ENCODE measurements around the gene SCYL1. TPM values are rescaled to one million over a fixed set of nuclear protein-coding genes. Genes with fewer than 3 reads are reported as not detected.

Gene SCYL1
- total RNA-seq, 2 experiments from 2014 or later = 56.9 to 58.5 TPM

DNA sequence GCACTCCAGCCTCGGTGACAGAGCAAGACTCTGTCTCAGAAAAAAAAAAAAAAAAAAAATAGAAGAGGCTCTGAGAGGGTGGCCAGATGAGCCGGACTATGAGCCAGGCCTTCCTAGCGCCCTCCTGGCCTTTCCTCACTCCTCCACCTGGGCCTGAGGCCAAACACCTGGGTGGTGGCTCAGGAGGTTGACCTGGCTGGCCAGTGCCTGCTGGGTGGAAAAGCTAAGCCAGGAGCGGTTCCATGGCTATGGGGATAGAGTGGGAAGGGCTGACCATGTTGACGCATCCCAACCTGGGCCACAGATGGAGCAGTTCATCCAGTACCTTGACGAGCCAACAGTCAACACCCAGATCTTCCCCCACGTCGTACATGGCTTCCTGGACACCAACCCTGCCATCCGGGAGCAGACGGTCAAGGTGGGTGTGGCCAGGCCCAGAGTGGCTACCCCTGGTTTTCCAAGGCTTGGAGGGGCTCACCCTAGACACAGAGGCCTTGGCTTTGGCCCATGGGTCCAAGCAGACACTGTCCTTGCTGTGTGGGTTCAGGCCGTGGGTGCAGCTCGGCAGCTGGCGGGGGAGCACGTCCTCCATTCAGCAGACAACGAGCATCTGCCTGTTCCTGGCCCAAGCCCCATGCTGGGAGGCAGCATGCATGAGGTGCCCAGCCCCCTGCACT, 7.6 kb downstream of the SCYL1 start:
- peaks cover 46% of the 10 kb centered on the region for H3K36me3 Mint-ChIP-seq (ENCODE audit: low read depth)
- ChIA-PET CTCF (interaction anchor here (0.7 to 1.2 kb wide), 3 partner anchors 18 to 55 kb away, joined by 3 read pairs; no protein-coding TSS in a partner anchor), POLR2A (interaction anchor here (2.2 kb wide), 1 partner anchor 8 kb away, joined by 5 read pairs; the partner anchor contains the start of gene SCYL1)
- H3K27me3 Mint-ChIP-seq = no peaks in the 10 kb centered on the region
- no peaks in the 10 kb centered on the region for H3K9me3 Mint-ChIP-seq
- H3K27ac Mint-ChIP-seq = no peak overlapping the region
- peaks cover 14% of the 10 kb centered on the region for H3K4me1 Mint-ChIP-seq
- H3K4me3 Mint-ChIP-seq = no peak overlapping the region
- DNase-seq = no peak

DNA sequence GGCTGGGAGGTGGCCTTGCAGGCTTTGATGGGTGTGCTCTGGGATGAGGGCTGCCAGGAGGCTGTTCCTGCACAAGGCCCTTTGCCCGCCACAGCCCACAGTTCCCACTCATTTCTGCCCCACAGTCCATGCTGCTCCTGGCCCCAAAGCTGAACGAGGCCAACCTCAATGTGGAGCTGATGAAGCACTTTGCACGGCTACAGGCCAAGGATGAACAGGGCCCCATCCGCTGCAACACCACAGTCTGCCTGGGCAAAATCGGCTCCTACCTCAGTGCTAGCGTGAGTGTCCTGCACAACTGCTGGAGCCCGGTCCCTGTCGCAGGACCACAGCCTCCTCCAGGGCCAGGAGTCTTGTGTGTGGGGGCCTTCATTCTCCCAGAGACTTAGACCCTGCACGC, 10.2 kb downstream of the SCYL1 start:
- Mint-ChIP-seq H3K9me3 (no peaks in the 10 kb centered on the region), H3K27me3 (no peaks in the 10 kb centered on the region), H3K4me1 (peaks cover 6% of the 10 kb centered on the region), H3K36me3 (ENCODE audit: low read depth) (peaks cover 38% of the 10 kb centered on the region), H3K4me3 (no peak overlapping the region), H3K27ac (no peak overlapping the region)
- no peak for DNase-seq
- CTCF ChIA-PET = no interaction called here
- POLR2A ChIA-PET = interaction anchor here (1.0 kb wide), 1 partner anchor 9 kb away, joined by 3 read pairs; no protein-coding TSS in a partner anchor

- Mint-ChIP-seq H3K27ac (no peak overlapping the region), H3K36me3 (ENCODE audit: low read depth) (peaks cover 25% of the 10 kb centered on the region), H3K4me3 (no peak overlapping the region), H3K27me3 (no peaks in the 10 kb centered on the region), H3K4me1 (peaks cover 13% of the 10 kb centered on the region), H3K9me3 (no peaks in the 10 kb centered on the region)
- POLR2A ChIA-PET = interaction anchor here (1.2 to 1.6 kb wide), 4 partner anchors 9 to 118 kb away, joined by 3 to 6 read pairs (median 4); partner anchors contain the start of gene SCYL1
- CTCF ChIA-PET = interaction anchor here (1.1 kb wide), 1 partner anchor 51 kb away, joined by 3 read pairs; no protein-coding TSS in a partner anchor
- DNase-seq = no peak
Measured at GRCh38 chr11:65536412-65537295, 11.8 kb downstream of the SCYL1 start.

DNA sequence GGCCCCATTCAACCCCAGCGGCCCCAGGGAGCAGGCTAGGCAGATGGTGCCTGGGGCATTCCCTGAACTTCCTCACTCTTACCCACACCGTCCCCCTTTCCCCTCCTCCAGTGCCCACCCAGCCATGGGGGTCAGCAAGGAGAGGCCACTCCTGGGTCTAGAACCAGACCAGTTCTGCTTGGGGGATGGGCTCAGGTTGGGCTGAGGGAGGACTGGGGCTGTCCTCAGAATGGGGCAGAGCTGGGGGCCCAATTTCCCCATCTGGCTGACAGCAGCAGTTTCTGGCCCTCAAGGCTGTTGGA, 12.4 kb downstream of the SCYL1 start:
- DNase-seq = no peak
- Mint-ChIP-seq H3K4me3 (no peak overlapping the region), H3K36me3 (ENCODE audit: low read depth) (peaks cover 22% of the 10 kb centered on the region), H3K9me3 (no peaks in the 10 kb centered on the region), H3K27me3 (no peaks in the 10 kb centered on the region), H3K27ac (no peak overlapping the region), H3K4me1 (peaks cover 16% of the 10 kb centered on the region)
- CTCF ChIA-PET = interaction anchor here (1.1 kb wide), 1 partner anchor 50 kb away, joined by 3 read pairs; no protein-coding TSS in a partner anchor
- POLR2A ChIA-PET = interaction anchor here (1.2 to 1.6 kb wide), 3 partner anchors 8 to 118 kb away, joined by 4 to 6 read pairs (median 4); partner anchors contain the start of gene SCYL1

GRCh38 chr11:65537620-65538231, 12.8 kb downstream of the SCYL1 start:
- no peak overlapping the region for H3K27ac Mint-ChIP-seq
- no peaks in the 10 kb centered on the region for H3K9me3 Mint-ChIP-seq
- no peak for DNase-seq
- H3K4me3 Mint-ChIP-seq = no peak overlapping the region
- H3K4me1 Mint-ChIP-seq = peaks cover 18% of the 10 kb centered on the region
- POLR2A ChIA-PET = interaction anchor here (1.0 to 1.6 kb wide), 3 partner anchors 8 to 49 kb away, joined by 3 to 6 read pairs (median 4); partner anchors contain the start of gene SCYL1
- H3K36me3 Mint-ChIP-seq (ENCODE audit: low read depth) = peaks cover 20% of the 10 kb centered on the region
- CTCF ChIA-PET = interaction anchor here (1.5 kb wide), 1 partner anchor 14 kb away, joined by 3 read pairs; no protein-coding TSS in a partner anchor
- H3K27me3 Mint-ChIP-seq = no peaks in the 10 kb centered on the region

GRCh38 chr11:65538232-65538914, 13.5 kb downstream of the SCYL1 start:
- Mint-ChIP-seq H3K27me3 (no peaks in the 10 kb centered on the region), H3K9me3 (no peaks in the 10 kb centered on the region), H3K4me3 (no peak overlapping the region), H3K27ac (no peak overlapping the region), H3K4me1 (peaks cover 19% of the 10 kb centered on the region), H3K36me3 (ENCODE audit: low read depth) (peaks cover 21% of the 10 kb centered on the region)
- ChIA-PET POLR2A (interaction anchor here (0.6 to 1.2 kb wide), 3 partner anchors 13 to 48 kb away, joined by 3 to 6 read pairs (median 3); partner anchors contain the start of gene SCYL1), CTCF (interaction anchor here (1.1 to 1.5 kb wide), 2 partner anchors 13 to 34 kb away, joined by 3 read pairs; partner anchors contain the start of gene FAM89B)
- no peak for DNase-seq

DNA sequence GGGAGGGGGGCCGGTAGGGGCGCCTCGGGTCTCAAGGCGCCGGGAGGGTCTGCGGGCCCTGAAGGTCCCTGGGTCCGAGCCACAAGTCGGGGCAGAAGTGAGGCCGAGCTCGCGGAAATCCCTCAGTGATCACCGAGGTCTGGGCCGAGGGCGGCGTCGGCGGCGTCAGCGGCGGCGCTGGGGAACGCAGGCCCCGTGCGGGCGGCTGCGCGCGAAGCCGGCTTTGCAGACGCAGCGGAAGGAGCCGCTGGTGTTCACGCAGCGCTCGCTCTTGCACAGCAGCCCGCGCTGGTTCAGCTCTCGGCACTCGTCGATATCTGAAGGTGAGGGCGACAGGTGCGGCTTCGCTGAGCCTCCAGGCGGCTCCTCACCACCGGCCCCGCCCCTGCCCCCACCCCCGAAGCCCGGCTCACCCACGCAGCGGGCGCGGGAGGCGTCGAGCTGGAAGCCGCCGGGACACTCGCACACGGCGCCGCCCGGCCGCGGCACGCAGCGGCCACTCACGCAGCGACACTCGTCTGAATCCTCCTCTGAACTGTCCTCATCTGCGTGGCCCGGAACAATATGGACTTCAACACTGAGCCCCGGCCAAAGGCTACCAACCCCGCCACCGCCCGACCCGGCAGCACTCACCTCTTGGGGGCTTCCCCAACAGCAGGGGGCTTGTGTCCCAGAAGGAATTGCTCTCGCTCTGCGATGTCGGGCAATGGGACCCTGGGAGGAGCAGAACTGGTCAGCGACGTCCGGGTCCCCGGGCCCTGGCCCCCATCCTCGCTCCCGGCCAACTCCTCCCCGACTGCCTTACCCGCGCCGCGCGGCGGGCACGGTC, 14.2 kb downstream of the SCYL1 start:
- DNase-seq = no peak
- H3K4me3 Mint-ChIP-seq = no peak overlapping the region
- peaks cover 20% of the 10 kb centered on the region for H3K4me1 Mint-ChIP-seq
- ChIA-PET POLR2A (interaction anchor here (0.6 to 3.7 kb wide), 10 partner anchors 13 to 76 kb away, joined by 3 to 54 read pairs (median 14); partner anchors contain the start of genes EHBP1L1, FAM89B, PCNX3 and SCYL1), CTCF (interaction anchor here (1.1 to 6.3 kb wide), 13 partner anchors 9 to 150 kb away, joined by 3 to 88 read pairs (median 14); partner anchors contain the start of genes EHBP1L1, FAM89B, PCNX3 and SIPA1)
- no peaks in the 10 kb centered on the region for H3K27me3 Mint-ChIP-seq
- H3K36me3 Mint-ChIP-seq (ENCODE audit: low read depth) = peaks cover 24% of the 10 kb centered on the region
- no peak overlapping the region for H3K27ac Mint-ChIP-seq
- H3K9me3 Mint-ChIP-seq = no peaks in the 10 kb centered on the region

DNA sequence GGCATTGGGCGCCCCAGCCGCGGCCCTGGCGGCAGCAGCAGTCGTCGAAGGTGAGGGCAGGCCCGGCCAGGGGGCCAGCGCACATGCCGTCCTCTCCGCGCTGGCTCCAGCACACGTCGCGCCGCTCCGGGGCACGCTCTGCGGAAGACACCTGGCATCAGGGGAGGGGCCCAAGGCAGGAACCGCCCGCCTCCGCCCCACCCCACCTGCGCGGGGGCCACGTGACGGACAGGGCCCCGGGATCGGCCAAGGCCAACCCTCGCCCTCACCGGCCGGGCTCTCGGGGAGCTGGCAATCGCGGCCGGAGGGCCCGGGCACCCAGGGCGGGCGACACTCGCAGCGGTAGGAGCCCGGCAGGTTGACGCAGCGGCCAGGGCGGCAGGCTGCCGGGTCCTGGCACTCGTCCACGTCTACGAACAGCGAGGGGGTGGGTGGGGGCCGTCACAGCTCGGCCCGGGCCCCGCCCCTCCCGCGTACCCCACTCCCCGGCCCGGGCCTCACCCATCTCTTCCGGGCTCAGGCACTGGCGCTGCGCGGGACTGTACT, 14.9 kb downstream of the SCYL1 start:
- Mint-ChIP-seq H3K27ac (peak overlapping the region; percentile 71), H3K4me1 (peaks cover 24% of the 10 kb centered on the region), H3K36me3 (ENCODE audit: low read depth) (peaks cover 24% of the 10 kb centered on the region), H3K9me3 (no peaks in the 10 kb centered on the region), H3K27me3 (no peaks in the 10 kb centered on the region), H3K4me3 (peak overlapping the region; percentile 80)
- CTCF ChIA-PET = interaction anchor here (0.7 to 6.3 kb wide), 25 partner anchors 9 to 278 kb away, joined by 3 to 88 read pairs (median 6); partner anchors contain the start of genes EHBP1L1, FAM89B, FRMD8 and PCNX3
- DNase-seq = no peak
- POLR2A ChIA-PET = interaction anchor here (0.8 to 3.7 kb wide), 16 partner anchors 13 to 205 kb away, joined by 3 to 54 read pairs (median 10); partner anchors contain the start of genes EHBP1L1, FAM89B, MALAT1 and PCNX3

DNA sequence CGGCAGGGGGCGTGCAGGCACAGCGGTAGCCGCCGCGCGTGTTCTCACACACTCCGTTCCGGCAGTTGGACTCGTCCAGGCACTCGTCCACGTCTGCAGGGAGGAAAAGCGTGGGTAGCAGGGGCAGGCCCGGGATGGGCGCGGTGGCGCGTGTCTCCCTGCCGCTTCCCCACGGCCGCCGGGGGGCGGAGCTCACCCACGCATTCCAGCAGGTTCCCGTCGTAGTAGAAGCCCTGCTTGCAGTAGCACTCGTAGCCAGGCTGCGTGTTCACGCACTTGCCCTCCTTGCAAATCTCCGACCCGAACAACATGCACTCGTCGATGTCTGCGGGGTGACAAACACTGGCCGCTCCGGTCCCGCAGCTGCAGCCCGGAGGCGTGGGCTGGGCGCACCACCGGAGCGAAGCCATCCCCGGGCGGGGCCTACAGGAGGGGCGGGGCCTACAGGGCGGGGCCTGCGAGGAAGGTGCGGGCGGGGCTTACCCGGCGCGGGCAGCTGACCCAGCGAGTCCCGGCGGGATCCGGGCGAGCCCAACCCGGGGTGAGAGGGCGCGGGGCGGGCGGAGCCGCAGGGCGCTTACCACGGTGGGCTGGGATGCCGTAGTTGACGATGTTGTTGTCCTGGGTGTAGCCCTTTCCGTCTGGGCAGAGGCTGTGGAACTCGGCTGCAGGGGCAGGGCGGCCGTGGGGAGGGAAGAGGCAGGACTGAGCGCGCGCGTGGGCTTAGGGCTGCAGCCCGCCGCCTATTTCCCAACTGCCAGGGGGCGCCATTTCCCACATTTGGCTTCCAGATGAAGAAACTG, 15.6 kb downstream of the SCYL1 start:
- ChIA-PET CTCF (interaction anchor here (0.6 to 6.3 kb wide), 32 partner anchors 9 to 277 kb away, joined by 3 to 88 read pairs (median 5); partner anchors contain the start of genes DPF2, EHBP1L1, FAM89B and FRMD8), POLR2A (interaction anchor here (0.8 to 3.7 kb wide), 19 partner anchors 11 to 206 kb away, joined by 3 to 54 read pairs (median 10); partner anchors contain the start of genes EHBP1L1, FAM89B, MALAT1 and NEAT1)
- DNase-seq = peak; percentile 92
- H3K36me3 Mint-ChIP-seq (ENCODE audit: low read depth) = peaks cover 27% of the 10 kb centered on the region
- H3K4me3 Mint-ChIP-seq = peak overlapping the region; percentile 80
- H3K27me3 Mint-ChIP-seq = no peaks in the 10 kb centered on the region
- H3K4me1 Mint-ChIP-seq = peaks cover 30% of the 10 kb centered on the region
- H3K27ac Mint-ChIP-seq = peak overlapping the region; percentile 74
- no peaks in the 10 kb centered on the region for H3K9me3 Mint-ChIP-seq

All from activated CD4-positive, alpha-beta memory T cell treated with anti-CD3 and anti-CD28 coated beads, Interleukin-2, amount 10 ng/mL, durations not matched to agents 7 days and 5 days (primary cell).